HepG2 (cell line): ENCODE results near the gene PDE8B. TPM values are rescaled to one million over a fixed set of nuclear protein-coding genes. Genes with fewer than 3 reads are reported as not detected.

ENCODE experiments used
- ATAC-seq: fragments of 200-7000 bp; cut with Tn5 transposase; 3 replicates; pipeline ENCODE4 v1.9.1; 2020; ENCODE audit warnings: mild to moderate bottlenecking, moderate library complexity
- BruUV-seq: library from RNA; stranded (reverse); fragments of 400-500 nt; replicated peaks from 2 replicates; lab custom pipeline; 2021; lab: Mats Ljungman, UMichigan
- CTCF ChIA-PET: fragments of 300-600 bp; formaldehyde crosslinking; extraction: SDS; loops from one replicate; lab custom pipeline; 2021; ENCODE audit warnings: low total read pairs, inconsistent platforms, low intra/inter-chr PET ratio; lab: Yijun Ruan, JAX
- POLR2A ChIA-PET: fragments of 350-600 bp; sonication (Branson Sonifier 250); formaldehyde crosslinking; loops from one replicate; lab custom pipeline; 2020; ENCODE audit warnings: antibody characterized with exemption, inconsistent platforms; lab: Yijun Ruan, JAX
- DNase-seq: peaks from one replicate; pipeline ENCODE4 v3.0.0-alpha.2; 2015; ENCODE audit warnings: low spot score
- FAIRE-seq: peaks from 3 replicates; lab custom pipeline; 2011; peaks lifted over from hg19 to GRCh38; lab: Jason Lieb, UNC
- H2AFZ ChIP-seq: one replicate; pipeline ENCODE4 v1.6.1; 2011; ENCODE audit warnings: low read length, inconsistent platforms
- H3K27ac ChIP-seq: fragments of 300-600 bp; 3 replicates; pipeline ENCODE4 v1.8.0; 2011; ENCODE audit warnings: mixed run types, mild to moderate bottlenecking, mixed read lengths, low read length, inconsistent platforms; ENCODE audit not compliant: insufficient read depth; ENCODE audit errors: extremely low read length
- H3K27me3 ChIP-seq, 2 experiments: fragments of 200-600 bp in 1 of 2; 2 replicates in 1 of 2; 3 replicates in 1 of 2; pipeline versions ENCODE4 v1.6.0 to v1.8.0; 2011; ENCODE audit warnings: low read length in 2 of 2, mild to moderate bottlenecking in 2 of 2, moderate library complexity in 2 of 2, inconsistent platforms in 1 of 2; ENCODE audit not compliant: insufficient read depth in 2 of 2, control insufficient read depth in 1 of 2
- H3K36me3 ChIP-seq, 2 experiments: fragments of 200-600 bp in 1 of 2; replicated peaks in 1 of 2; 2 replicates in 1 of 2; 3 replicates in 1 of 2; pipeline versions ENCODE4 v1.5.1 to v1.8.0; 2011; ENCODE audit warnings: low read length in 2 of 2, inconsistent platforms in 1 of 2; ENCODE audit not compliant: insufficient read depth in 2 of 2, control insufficient read depth in 1 of 2
- H3K4me1 ChIP-seq: 2 replicates; pipeline ENCODE4 v1.5.1; 2012; ENCODE audit warnings: low read length, inconsistent platforms; ENCODE audit not compliant: insufficient read depth
- H3K4me2 ChIP-seq: 2 replicates; pipeline ENCODE4 v1.6.0; 2011; ENCODE audit warnings: low read depth, low read length, inconsistent platforms
- H3K4me3 ChIP-seq, 3 experiments: fragments of 200-600 bp in 1 of 3; sonication (generic), shearing (Covaris generic) in 1 of 3; replicated peaks in 1 of 3; 2 replicates each; pipeline ENCODE4 v1.5.1; 2011 to 2016; ENCODE audit warnings: low read length in 3 of 3, inconsistent platforms in 2 of 3, low read depth in 2 of 3, mild to moderate bottlenecking in 2 of 3, control low read depth in 1 of 3, mixed read lengths in 1 of 3; ENCODE audit not compliant: insufficient read depth in 1 of 3
- H3K79me2 ChIP-seq: one replicate; pipeline ENCODE4 v1.6.1; 2011; ENCODE audit warnings: low read length, inconsistent platforms; ENCODE audit not compliant: insufficient read depth
- H3K9ac ChIP-seq: 2 replicates; pipeline ENCODE4 v1.6.0; 2011; ENCODE audit warnings: mild to moderate bottlenecking, low read depth, low read length, inconsistent platforms; ENCODE audit not compliant: insufficient read depth
- H3K9me3 ChIP-seq: 2 replicates; pipeline ENCODE4 v1.5.1; 2012; ENCODE audit warnings: mild to moderate bottlenecking, low read length
- H4K20me1 ChIP-seq: 2 replicates; pipeline ENCODE4 v1.6.0; 2011; ENCODE audit warnings: inconsistent platforms, mild to moderate bottlenecking, low read length, moderate library complexity; ENCODE audit not compliant: insufficient read depth
- DMTF1 ChIP-seq: sonication (generic); formaldehyde crosslinking; IDR thresholded peaks from 2 replicates; pipeline ENCODE4 v1.4.0; 2020; ENCODE audit warnings: mild to moderate bottlenecking, missing genetic modification reagents
- ELK4 ChIP-seq: sonication (generic); formaldehyde crosslinking; IDR thresholded peaks from 2 replicates; pipeline ENCODE4 v1.9.0; 2021; ENCODE audit warnings: missing genetic modification reagents, borderline replicate concordance
- HDAC2 ChIP-seq: sonication (generic); formaldehyde crosslinking; IDR thresholded peaks from 2 replicates; pipeline ENCODE4 v1.4.0; 2020; ENCODE audit warnings: missing genetic modification reagents
- HNRNPLL ChIP-seq: fragments of 200-400 bp; formaldehyde crosslinking; IDR thresholded peaks from 2 replicates; pipeline ENCODE4 v1.6.1; 2017; ENCODE audit warnings: mild to moderate bottlenecking, low read depth, low read length; ENCODE audit not compliant: poor library complexity, severe bottlenecking
- ISX ChIP-seq: sonication (generic); formaldehyde crosslinking; conservative IDR thresholded peaks from 2 replicates; pipeline ENCODE4 v1.5.0; 2020; ENCODE audit warnings: missing genetic modification reagents
- PRPF4 ChIP-seq: fragments of 200-400 bp; formaldehyde crosslinking; IDR thresholded peaks from 2 replicates; pipeline ENCODE4 v1.6.1; 2016; ENCODE audit warnings: low read length, low read depth; ENCODE audit not compliant: poor library complexity, severe bottlenecking
- SIX1 ChIP-seq: sonication (generic); formaldehyde crosslinking; IDR thresholded peaks from 2 replicates; pipeline ENCODE4 v1.4.0; 2020; ENCODE audit warnings: missing genetic modification reagents, borderline replicate concordance
- TEAD3 ChIP-seq: optimal IDR thresholded peaks from 2 replicates; pipeline ENCODE3; 2016; ENCODE audit warnings: borderline replicate concordance
- TGIF2 ChIP-seq: IDR thresholded peaks from 2 replicates; pipeline ENCODE4 v1.6.1; 2016; ENCODE audit warnings: control low read depth, missing compliant biosample characterization
- ZC3H4 ChIP-seq: sonication (generic); formaldehyde crosslinking; IDR thresholded peaks from 2 replicates; pipeline ENCODE4 v1.4.0; 2020; ENCODE audit warnings: missing genetic modification reagents, borderline replicate concordance
- ZFAT ChIP-seq: sonication (generic); formaldehyde crosslinking; conservative IDR thresholded peaks from 2 replicates; pipeline ENCODE4 v1.8.1; 2023; ENCODE audit warnings: missing genetic modification reagents, inconsistent platforms
- ZNF12 ChIP-seq: sonication (generic); formaldehyde crosslinking; IDR thresholded peaks from 2 replicates; pipeline ENCODE4 v1.5.0; 2020; ENCODE audit warnings: missing genetic modification reagents
- ZNF17 ChIP-seq: sonication (generic); formaldehyde crosslinking; IDR thresholded peaks from 2 replicates; pipeline ENCODE4 v1.5.0; 2020; ENCODE audit warnings: mild to moderate bottlenecking, missing genetic modification reagents
- ZNF607 ChIP-seq: sonication (generic); formaldehyde crosslinking; IDR thresholded peaks from 2 replicates; pipeline ENCODE4 v1.5.1; 2020; ENCODE audit warnings: missing genetic modification reagents, mild to moderate bottlenecking, borderline replicate concordance
- ZNF782 ChIP-seq: sonication (generic); formaldehyde crosslinking; IDR thresholded peaks from 2 replicates; pipeline ENCODE4 v1.4.0; 2020; ENCODE audit warnings: missing genetic modification reagents, mild to moderate bottlenecking, borderline replicate concordance
- ZSCAN12 ChIP-seq: sonication (generic); formaldehyde crosslinking; IDR thresholded peaks from 2 replicates; pipeline ENCODE4 v1.9.0; 2021; ENCODE audit warnings: mild to moderate bottlenecking, missing genetic modification reagents
- WGBS: methylation state at CpG from one replicate; pipeline ENCODE4 v1.1.6; 2017; ENCODE audit warnings: low lambda C conversion rate; 5-methylcytosine and 5-hydroxymethylcytosine counted together
- in situ Hi-C: cut with HindIII; loops from 2 replicates; pipeline ENCODE4 v1.10.0; 2017; ENCODE audit warnings: low pct_unique_long_range_greater_than_20kb; ENCODE audit not compliant: extremely low pct_ligation_motif_present
- intact Hi-C: fragments of 100-400 bp; cut with micrococcal nuclease; formaldehyde crosslinking; loops from one replicate; pipeline ENCODE4 v1.10.0; 2022; ENCODE audit not compliant: unreplicated experiment
- polyA plus RNA-seq, 8 experiments: library from polyadenylated mRNA; depleted of rRNA in 3 of 8; stranded (reverse) in 7 of 8; unstranded in 1 of 8; fragments of >200 nt; fragmentation: Illumina TruSeq in 4 of 8; extraction: Trizol in 4 of 8; gene quantifications; 2 replicates each; pipeline versions ENCODE4 v1.2.1 to v1.2.3, GENCODE V29; 2011 to 2016; ENCODE audit warnings: low read depth in 4 of 8, missing spikeins in 1 of 8, mixed read lengths in 1 of 8; ENCODE audit not compliant: insufficient read depth in 1 of 8
- total RNA-seq, 5 experiments: library from RNA; depleted of rRNA; stranded (reverse); fragments of >200 nt; fragmentation: Illumina TruSeq; extraction: Trizol; gene quantifications; 2 replicates each; pipeline ENCODE4 v1.2.3, GENCODE V29; 2016; ENCODE audit warnings: low read depth in 1 of 5

Gene PDE8B
- total and polyA plus RNA-seq, 2 of the 13 experiments (the other 11 are each of a cell fraction or from before 2014, with no cell fraction given): 0.07 TPM; not detected in 1

- BruUV-seq: no TSS peak
- ChIA-PET CTCF (no interaction called here), POLR2A (no interaction called here)
- intact Hi-C loops (no loop called here), in situ Hi-C loops (no loop called here)
- Histone ChIP-seq H3K4me3 (no peak overlapping the region), H3K27me3 (no peaks in the 10 kb centered on the region; a peak in 1 of 5 replicates), H3K9ac (no peak overlapping the region), H3K27ac (no peak overlapping the region), H2AFZ (no peak overlapping the region), H3K9me3 (no peaks in the 10 kb centered on the region), H3K4me1 (no peaks in the 10 kb centered on the region), H3K79me2 (no peaks in the 10 kb centered on the region), H3K4me2 (no peak overlapping the region), H4K20me1 (no peaks in the 10 kb centered on the region), H3K36me3 (no peaks in the 10 kb centered on the region)
- no peak for FAIRE-seq
- no peak for DNase-seq
- TF ChIP-seq SIX1 (CRISPR knock-in tag) (no peak), ZFAT (CRISPR knock-in tag) (no peak), ZC3H4 (no peak), PRPF4 (no peak), ISX (CRISPR knock-in tag) (no peak), TGIF2 (CRISPR knock-in tag) (no peak), ZNF607 (no peak), ZNF782 (no peak), HNRNPLL (no peak)
- WGBS: 17% methylated on average over 4 of the region's 4 CpGs
- ATAC-seq: no peak
Measured at GRCh38 chr5:77301447-77301883, 91.0 kb downstream of the PDE8B start.

- in situ Hi-C loops: no loop called here
- no peaks in the 10 kb centered on the region for H3K36me3 ChIP-seq
- no peaks in the 10 kb centered on the region; a peak in 1 of 5 replicates for H3K27me3 ChIP-seq
- H2AFZ ChIP-seq: no peak overlapping the region
- no peak overlapping the region for H3K27ac ChIP-seq
- WGBS: 63% methylated on average over 5 of the region's 5 CpGs
- no peaks in the 10 kb centered on the region for H3K9me3 ChIP-seq
- CTCF ChIA-PET: no interaction called here
- no peak for DNase-seq
- H3K4me1 ChIP-seq: peaks cover 5% of the 10 kb centered on the region
- H3K79me2 ChIP-seq: no peaks in the 10 kb centered on the region
- POLR2A ChIA-PET: no interaction called here
- H3K9ac ChIP-seq: no peak overlapping the region
- no peak overlapping the region for H3K4me3 ChIP-seq
- H4K20me1 ChIP-seq: no peaks in the 10 kb centered on the region
- BruUV-seq: no TSS peak
- intact Hi-C loops: no loop called here
- no peak overlapping the region for H3K4me2 ChIP-seq
- ATAC-seq: no peak
- no peak for FAIRE-seq
- TF ChIP-seq ELK4 (CRISPR knock-in tag) (no peak), ZNF12 (CRISPR knock-in tag) (no peak), HDAC2 (CRISPR knock-in tag) (no peak), DMTF1 (no peak), ZNF17 (CRISPR knock-in tag) (no peak), TEAD3 (no peak), ZSCAN12 (no peak)
Measured at GRCh38 chr5:77302247-77302646, 91.8 kb downstream of the PDE8B start.
